Liver (tissue), 3 donors: ENCODE data around the gene FRYL.

Source experiments
- GABPA ChIP-seq, 2 donors: IDR thresholded peaks in 1 of 2; conservative IDR thresholded peaks in 1 of 2; 2 replicates each; pipeline ENCODE4 v1.6.1; 2016; ENCODE audit warnings: antibody characterized with exemption in 2 of 2, mild to moderate bottlenecking in 1 of 2, moderate library complexity in 1 of 2
- JUND ChIP-seq, 2 donors: IDR thresholded peaks; 2 replicates each; pipeline ENCODE4 v1.6.1; 2016; ENCODE audit warnings: antibody characterized with exemption in 2 of 2
- REST ChIP-seq: IDR thresholded peaks from 2 replicates; pipeline ENCODE4 v1.6.1; 2016; ENCODE audit warnings: antibody characterized with exemption, mild to moderate bottlenecking
- TAF1 ChIP-seq: conservative IDR thresholded peaks from 2 replicates; pipeline ENCODE4 v1.6.1; 2016; ENCODE audit warnings: antibody characterized with exemption, mild to moderate bottlenecking
- YY1 ChIP-seq: IDR thresholded peaks from 2 replicates; pipeline ENCODE4 v1.6.1; 2016; ENCODE audit warnings: antibody characterized with exemption, mild to moderate bottlenecking
- TF ChIP-seq, protein P1 (sequence below): fragments of 150-350 bp; IDR thresholded peaks from 2 replicates; pipeline ENCODE4 v1.5.1; 2017; ENCODE audit warnings: improper control_type of control experiment, low read depth, low read length; ENCODE audit not compliant: missing input control
- TF ChIP-seq, protein P2 (sequence below): IDR thresholded peaks from 2 replicates; pipeline ENCODE4 v1.6.1; 2016; ENCODE audit warnings: antibody characterized with exemption
- donor health status: healthy.
- donor health status: healthy.

- TF ChIP-seq REST (no peak), JUND (IDR thresholded peaks at IDR 0.05) (no peak), GABPA (IDR thresholded peaks at IDR 0.05 in 1 of 2, conservative IDR thresholded peaks at IDR 0.05 in 1 of 2) (no peak), YY1 (no peak), TAF1 (no peak)
- TF ChIP-seq, protein P1, sequence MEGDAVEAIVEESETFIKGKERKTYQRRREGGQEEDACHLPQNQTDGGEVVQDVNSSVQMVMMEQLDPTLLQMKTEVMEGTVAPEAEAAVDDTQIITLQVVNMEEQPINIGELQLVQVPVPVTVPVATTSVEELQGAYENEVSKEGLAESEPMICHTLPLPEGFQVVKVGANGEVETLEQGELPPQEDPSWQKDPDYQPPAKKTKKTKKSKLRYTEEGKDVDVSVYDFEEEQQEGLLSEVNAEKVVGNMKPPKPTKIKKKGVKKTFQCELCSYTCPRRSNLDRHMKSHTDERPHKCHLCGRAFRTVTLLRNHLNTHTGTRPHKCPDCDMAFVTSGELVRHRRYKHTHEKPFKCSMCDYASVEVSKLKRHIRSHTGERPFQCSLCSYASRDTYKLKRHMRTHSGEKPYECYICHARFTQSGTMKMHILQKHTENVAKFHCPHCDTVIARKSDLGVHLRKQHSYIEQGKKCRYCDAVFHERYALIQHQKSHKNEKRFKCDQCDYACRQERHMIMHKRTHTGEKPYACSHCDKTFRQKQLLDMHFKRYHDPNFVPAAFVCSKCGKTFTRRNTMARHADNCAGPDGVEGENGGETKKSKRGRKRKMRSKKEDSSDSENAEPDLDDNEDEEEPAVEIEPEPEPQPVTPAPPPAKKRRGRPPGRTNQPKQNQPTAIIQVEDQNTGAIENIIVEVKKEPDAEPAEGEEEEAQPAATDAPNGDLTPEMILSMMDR = no peak
- TF ChIP-seq, protein P2, sequence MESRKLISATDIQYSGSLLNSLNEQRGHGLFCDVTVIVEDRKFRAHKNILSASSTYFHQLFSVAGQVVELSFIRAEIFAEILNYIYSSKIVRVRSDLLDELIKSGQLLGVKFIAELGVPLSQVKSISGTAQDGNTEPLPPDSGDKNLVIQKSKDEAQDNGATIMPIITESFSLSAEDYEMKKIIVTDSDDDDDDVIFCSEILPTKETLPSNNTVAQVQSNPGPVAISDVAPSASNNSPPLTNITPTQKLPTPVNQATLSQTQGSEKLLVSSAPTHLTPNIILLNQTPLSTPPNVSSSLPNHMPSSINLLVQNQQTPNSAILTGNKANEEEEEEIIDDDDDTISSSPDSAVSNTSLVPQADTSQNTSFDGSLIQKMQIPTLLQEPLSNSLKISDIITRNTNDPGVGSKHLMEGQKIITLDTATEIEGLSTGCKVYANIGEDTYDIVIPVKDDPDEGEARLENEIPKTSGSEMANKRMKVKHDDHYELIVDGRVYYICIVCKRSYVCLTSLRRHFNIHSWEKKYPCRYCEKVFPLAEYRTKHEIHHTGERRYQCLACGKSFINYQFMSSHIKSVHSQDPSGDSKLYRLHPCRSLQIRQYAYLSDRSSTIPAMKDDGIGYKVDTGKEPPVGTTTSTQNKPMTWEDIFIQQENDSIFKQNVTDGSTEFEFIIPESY = no peak
These were observed 144.1 kb downstream of the FRYL start for GRCh38 chr4:48635980-48636379.
